ENCODE measurements around the gene MSANTD2. TPM values are rescaled to one million over a fixed set of nuclear protein-coding genes. Genes with fewer than 3 reads are reported as not detected.

Gene MSANTD2
- total RNA-seq, 1 experiment from 2014 or later, result 32.6 TPM

DNA sequence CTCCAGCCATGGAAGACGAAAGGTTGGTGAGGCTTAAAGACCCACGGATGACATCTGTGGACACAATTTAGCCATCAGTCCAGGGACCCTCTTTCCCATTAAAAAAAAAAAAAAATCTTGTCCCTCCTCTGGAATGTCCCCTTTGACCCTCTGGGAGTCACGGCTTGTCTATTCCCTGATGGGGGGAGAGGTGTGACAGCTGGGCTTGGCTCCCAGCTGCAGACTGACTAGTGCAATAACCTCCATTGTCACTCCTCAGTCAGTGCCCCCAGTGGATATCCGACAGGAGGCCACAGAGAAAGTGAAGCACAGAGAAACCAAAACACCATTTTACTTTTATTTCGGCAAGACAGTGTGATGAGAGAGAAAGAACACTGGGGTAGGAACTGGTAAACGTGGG, 45.5 kb downstream of the MSANTD2 start:
- H3F3A ChIP-seq (ENCODE audit: low read length, unreplicated experiment), result no peaks in the 10 kb centered on the region
- H3K4me2 ChIP-seq (ENCODE audit: low read length), result peak overlapping the region; percentile 42
- no peaks in the 10 kb centered on the region for H3K9me3 ChIP-seq (ENCODE audit: low read length)
- no peak overlapping the region for H3K4me3 ChIP-seq (ENCODE audit: low read length)
- H3K9ac ChIP-seq (ENCODE audit: low read length), result no peak overlapping the region
- no peaks in the 10 kb centered on the region for H3K79me2 ChIP-seq (ENCODE audit: low read length)
- ATAC-seq, result no peak
- H3K27me3 ChIP-seq (ENCODE audit: low read length), result no peaks in the 10 kb centered on the region
- BruUV-seq (replicated peaks), result no TSS peak
- no peaks in the 10 kb centered on the region for H3K36me3 ChIP-seq (ENCODE audit: low read depth, low read length)
- ChIA-PET CTCF (interaction anchor here (0.6 kb wide), 1 partner anchor 87 kb away, joined by 3 read pairs; no protein-coding TSS in a partner anchor), POLR2A (ENCODE audit: unreplicated experiment) (interaction anchor here (1.0 kb wide), 1 partner anchor 81 kb away, joined by 10 read pairs; no protein-coding TSS in a partner anchor)
- intact Hi-C loops (cut with micrococcal nuclease), result no loop called here
- H3K9me2 ChIP-seq (replicated peaks; ENCODE audit: low read length), result no peaks in the 10 kb centered on the region
- H4K20me1 ChIP-seq (ENCODE audit: low read length), result no peaks in the 10 kb centered on the region
- H2AFZ ChIP-seq (ENCODE audit: low read length), result no peak overlapping the region
- no peak overlapping the region for H3K27ac ChIP-seq (ENCODE audit: low read length)
- H3K4me1 ChIP-seq (ENCODE audit: insufficient read depth, low read length), result peaks cover 31% of the 10 kb centered on the region
- no peak for DNase-seq
- TF ChIP-seq EZH2 (IDR thresholded peaks at IDR 0.05; ENCODE audit: low read length, unreplicated experiment), result no peak
- TF ChIP-seq CTCF (conservative IDR thresholded peaks at IDR 0.05; ENCODE audit: low read depth, low read length), result no peak
- TF ChIP-seq EZH2phosphoT487 (IDR thresholded peaks at IDR 0.05; ENCODE audit: borderline replicate concordance, low read length), result no peak

DNA sequence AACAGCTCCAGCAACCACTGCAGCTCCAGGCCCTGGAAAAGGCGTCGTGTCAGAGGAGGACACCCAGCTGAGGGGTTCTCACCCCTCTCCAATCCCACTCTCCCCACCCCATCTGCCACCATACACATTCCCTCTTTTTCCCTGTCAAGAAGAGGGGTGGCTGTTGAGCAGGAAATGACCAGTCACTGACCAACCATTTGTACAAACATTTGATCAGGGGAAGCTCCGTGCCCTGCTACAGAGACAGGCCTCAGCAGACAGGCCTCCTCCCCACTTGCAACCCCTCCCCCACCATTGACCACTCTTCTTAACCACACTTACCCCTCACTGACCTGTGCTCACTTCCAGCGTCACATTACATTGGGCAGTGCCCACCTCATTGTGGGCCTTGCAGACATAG, 45.9 kb downstream of the MSANTD2 start:
- ChIA-PET POLR2A (ENCODE audit: unreplicated experiment) (interaction anchor here (1.0 kb wide), 1 partner anchor 80 kb away, joined by 10 read pairs; no protein-coding TSS in a partner anchor), CTCF (interaction anchor here (0.6 kb wide), 1 partner anchor 88 kb away, joined by 3 read pairs; no protein-coding TSS in a partner anchor)

More for the DNA sequence above, 45.9 kb downstream of the MSANTD2 start:
- no peaks in the 10 kb centered on the region for H3K9me2 ChIP-seq (replicated peaks; ENCODE audit: low read length)
- H3K4me3 ChIP-seq (ENCODE audit: low read length), result no peak overlapping the region
- no peaks in the 10 kb centered on the region for H4K20me1 ChIP-seq (ENCODE audit: low read length)
- no TSS peak for BruUV-seq (replicated peaks)
- intact Hi-C loops (cut with micrococcal nuclease), result no loop called here
- H3K4me2 ChIP-seq (ENCODE audit: low read length), result peak overlapping the region; percentile 42
- H3K79me2 ChIP-seq (ENCODE audit: low read length), result no peaks in the 10 kb centered on the region
- no peaks in the 10 kb centered on the region for H3K27me3 ChIP-seq (ENCODE audit: low read length)
- DNase-seq (peak; percentile 51), ATAC-seq (peak; percentile 73)
- TF ChIP-seq EZH2 (IDR thresholded peaks at IDR 0.05; ENCODE audit: low read length, unreplicated experiment) (no peak), CTCF (conservative IDR thresholded peaks at IDR 0.05; ENCODE audit: low read depth, low read length) (no peak), EZH2phosphoT487 (IDR thresholded peaks at IDR 0.05; ENCODE audit: borderline replicate concordance, low read length) (no peak)
- peaks cover 35% of the 10 kb centered on the region for H3K4me1 ChIP-seq (ENCODE audit: insufficient read depth, low read length)
- no peak overlapping the region for H2AFZ ChIP-seq (ENCODE audit: low read length)
- no peak overlapping the region for H3K27ac ChIP-seq (ENCODE audit: low read length)
- no peaks in the 10 kb centered on the region for H3K9me3 ChIP-seq (ENCODE audit: low read length)
- no peak overlapping the region for H3K9ac ChIP-seq (ENCODE audit: low read length)
- no peaks in the 10 kb centered on the region for H3K36me3 ChIP-seq (ENCODE audit: low read depth, low read length)
- H3F3A ChIP-seq (ENCODE audit: low read length, unreplicated experiment), result no peaks in the 10 kb centered on the region

All from PC-3 (cell line).